Right ventricle myocardium superior (tissue), 1 donor: ENCODE results near the gene PSD2. TPM values are rescaled to one million over a fixed set of nuclear protein-coding genes. Genes with fewer than 3 reads are reported as not detected.

Experiments used
- ATAC-seq: fragments of 200-7000 bp; cut with Tn5 transposase; one replicate; pipeline ENCODE4 v1.9.1; 2020; ENCODE audit warnings: mild to moderate bottlenecking; ENCODE audit not compliant: poor library complexity
- DNase-seq: peaks from one replicate; pipeline ENCODE4 v3.0.0-alpha.2; 2020
- intact Hi-C: fragments of 100-400 bp; cut with DNase I; formaldehyde crosslinking; loops from one replicate; pipeline ENCODE4 v1.11.2; 2022
- total RNA-seq: library from RNA; stranded (reverse); fragmentation: NEBNext Ultra II Directional; extraction: Animal tissue kit (Norgen Biotek cat#: 25700); gene quantifications from one replicate; pipeline ENCODE4 v1.2.1, GENCODE V29; 2021
- donor health status: DM: no; HTN: yes; CAD: no; lungs with severe emphysema.

The PSD2 gene
- total RNA-seq, 1 donor from 2014 or later = not detected

DNA sequence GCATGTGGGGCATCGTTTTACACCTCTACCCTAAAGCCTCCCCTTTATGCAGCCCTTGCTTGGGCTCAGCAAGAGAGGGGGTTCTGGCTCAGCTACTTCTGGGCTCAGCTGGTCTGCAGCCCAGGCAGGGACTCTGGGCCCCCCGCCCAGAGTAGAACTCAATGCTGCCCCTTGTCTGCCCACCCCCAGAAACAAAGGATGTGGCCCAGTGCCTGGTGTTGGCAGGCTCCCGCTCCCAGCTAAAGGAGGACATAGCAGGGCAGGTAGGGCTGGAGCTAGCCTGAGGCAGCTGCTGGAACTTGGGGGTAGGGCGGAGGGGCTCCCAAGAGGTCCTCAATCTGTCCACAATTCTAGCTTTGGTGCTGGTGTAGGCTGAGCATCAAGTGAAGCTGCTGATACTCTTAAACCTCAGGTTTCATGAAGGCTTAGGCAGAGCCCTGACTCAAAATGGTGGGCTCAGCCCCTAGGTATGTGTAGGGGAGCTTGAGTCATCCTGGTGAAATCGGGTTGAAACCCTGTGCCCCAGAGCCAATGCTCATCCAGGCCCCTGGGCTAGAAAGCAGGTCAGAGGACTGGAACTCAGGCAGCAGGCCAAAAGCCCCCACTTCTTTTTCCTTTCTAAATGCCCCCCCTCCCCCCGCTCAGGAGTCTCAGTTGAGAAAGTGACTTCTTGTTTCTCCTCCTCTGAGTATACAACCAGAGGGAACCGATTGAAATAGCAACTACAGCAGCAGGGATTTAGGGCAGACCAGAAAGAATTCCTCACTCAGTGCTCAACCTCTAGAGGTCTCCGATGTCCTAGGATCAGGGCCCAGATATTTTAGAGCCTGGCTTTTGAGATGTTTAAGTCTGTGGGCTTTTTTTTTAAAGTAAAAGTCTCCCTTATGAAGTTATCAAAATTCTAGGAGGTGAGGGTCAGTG is 11.4 kb downstream of the PSD2 start:
- intact Hi-C loops = no loop called here
- DNase-seq = peak; percentile 13
- ATAC-seq = no peak

- intact Hi-C loops = no loop called here
- DNase-seq = peak; percentile 11
- ATAC-seq = no peak
Measured at GRCh38 chr5:139807647-139808030, 12.0 kb downstream of the PSD2 start.

DNA sequence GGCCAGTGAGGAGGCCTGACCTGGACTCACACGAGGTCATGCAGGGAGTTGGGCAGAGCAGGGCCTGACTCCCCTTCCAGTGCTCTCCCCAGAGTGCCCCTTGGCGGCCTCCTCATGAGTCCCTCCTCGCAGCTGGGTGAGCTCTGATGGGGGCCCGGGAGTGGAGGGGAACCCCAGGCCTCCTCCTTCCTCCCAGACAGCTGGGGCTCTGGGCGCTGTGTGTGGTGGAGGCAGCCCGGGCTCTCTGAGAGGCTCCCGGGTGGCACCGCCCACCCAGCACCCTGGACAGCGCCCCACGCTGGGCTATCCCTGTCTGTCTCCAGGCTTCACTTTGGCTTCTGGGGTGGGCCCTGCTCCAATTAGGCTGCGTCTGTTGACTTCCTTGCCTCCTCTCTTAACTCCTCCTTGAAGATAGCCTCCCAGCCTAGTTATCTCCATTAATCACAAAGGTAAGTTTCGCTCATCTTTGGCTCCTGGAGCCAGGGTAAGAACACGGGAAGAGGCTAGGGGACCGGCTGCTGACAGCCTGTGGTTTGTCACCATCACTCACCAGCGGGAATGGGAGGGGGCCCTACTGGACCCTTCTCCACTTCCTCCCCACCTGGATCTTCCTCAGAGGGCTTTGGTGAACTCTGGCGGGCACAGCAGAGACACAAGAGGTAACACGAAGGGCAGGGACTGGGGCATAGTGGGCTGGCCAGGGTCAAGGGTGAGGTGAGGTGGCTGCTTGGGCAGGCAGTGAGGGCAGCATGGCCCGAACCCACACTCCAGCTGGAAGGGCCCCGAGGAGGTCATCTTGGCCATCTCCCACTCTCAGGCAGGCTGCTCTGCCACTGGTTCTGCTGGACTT is 13.1 kb downstream of the PSD2 start:
- intact Hi-C loops = no loop called here
- ATAC-seq (no peak), DNase-seq (peak; percentile 51)

- DNase-seq (peak; percentile 22), ATAC-seq (no peak)
- intact Hi-C loops = no loop called here
Measured at GRCh38 chr5:139809331-139809810, 13.8 kb downstream of the PSD2 start.

- peak; percentile 27 for DNase-seq
- intact Hi-C loops = no loop called here
- no peak for ATAC-seq
Measured at GRCh38 chr5:139810341-139811273, 15.0 kb downstream of the PSD2 start.

DNA sequence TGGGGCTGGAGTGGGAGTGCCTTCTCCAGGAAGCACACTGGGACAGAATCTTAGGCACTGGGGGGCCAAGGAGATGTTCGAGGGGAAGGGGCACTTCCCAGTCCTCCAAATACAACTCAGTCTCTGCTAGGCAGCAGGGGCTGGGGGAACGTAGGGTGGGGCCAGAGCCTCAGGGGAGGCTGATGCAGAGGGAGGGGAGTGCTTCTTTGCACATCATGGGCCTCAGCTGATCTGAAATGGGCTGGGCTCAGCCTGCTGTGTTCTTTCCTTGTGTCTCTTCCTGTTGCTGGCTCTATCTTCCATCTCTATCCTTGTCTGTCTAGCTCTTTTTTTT is 15.6 kb downstream of the PSD2 start:
- intact Hi-C loops = no loop called here
- peak; percentile 4 for DNase-seq
- ATAC-seq = no peak

DNA sequence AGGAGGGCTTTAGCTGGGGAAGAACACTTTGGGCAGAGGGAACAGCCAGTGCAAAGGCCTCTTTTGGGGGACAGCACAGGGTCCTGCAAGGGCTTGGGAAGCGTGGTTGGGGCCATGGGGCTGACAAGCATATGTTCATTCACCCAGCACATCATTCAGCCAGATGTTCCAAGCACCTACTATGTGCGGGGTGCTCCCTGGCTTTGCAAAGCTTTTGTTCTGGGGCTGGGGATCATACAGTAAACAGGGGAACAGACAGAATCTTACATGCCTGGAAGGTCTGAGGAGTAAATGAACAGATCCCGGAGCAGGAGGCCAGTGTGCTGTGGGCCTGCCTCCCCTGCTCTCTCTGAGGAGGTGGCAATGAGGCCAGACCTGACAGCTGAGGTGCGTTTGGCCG is 16.7 kb downstream of the PSD2 start:
- intact Hi-C loops = no loop called here
- ATAC-seq (no peak), DNase-seq (peak; percentile 8)

DNA sequence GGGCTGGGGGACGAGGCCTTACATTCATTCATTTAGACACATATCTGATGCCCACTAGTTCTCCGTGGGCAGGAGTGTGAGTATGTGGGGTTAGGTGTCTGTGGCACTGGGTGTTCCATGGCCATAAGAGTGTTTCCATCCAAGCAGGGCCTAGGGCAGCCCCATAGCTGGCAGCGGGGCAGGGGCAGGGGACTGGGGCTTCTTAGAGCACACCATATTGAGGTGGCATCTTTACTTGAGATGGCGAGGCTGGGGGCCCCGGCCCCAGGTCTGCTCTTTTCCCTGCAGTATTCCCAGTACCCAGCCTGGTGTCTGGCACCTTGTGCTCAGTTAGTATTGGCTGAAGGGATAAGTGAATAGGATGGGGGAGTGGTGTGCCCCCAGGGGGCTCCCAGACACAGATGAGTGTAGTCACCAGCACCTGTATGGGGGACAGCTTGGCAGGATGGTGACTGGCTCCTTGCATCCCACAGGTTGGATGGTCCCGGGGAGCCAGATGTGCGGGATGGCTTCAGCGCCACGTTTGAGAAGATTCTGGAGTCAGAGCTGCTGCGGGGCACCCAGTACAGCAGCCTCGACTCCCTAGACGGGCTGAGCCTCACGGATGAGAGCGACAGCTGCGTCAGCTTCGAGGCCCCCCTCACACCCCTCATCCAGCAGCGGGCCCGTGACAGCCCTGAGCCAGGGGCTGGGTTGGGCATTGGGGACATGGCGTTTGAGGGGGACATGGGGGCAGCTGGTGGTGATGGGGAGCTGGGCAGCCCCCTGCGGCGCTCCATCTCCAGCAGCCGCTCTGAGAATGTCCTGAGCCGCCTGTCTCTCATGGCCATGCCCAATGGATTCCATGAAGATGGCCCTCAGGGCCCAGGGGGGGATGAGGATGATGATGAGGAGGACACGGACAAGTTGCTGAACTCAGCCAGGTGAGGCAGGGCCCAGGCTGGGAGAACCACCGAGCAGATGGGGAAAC is 17.5 kb downstream of the PSD2 start:
- ATAC-seq (no peak), DNase-seq (peak; percentile 22)
- intact Hi-C loops = no loop called here

- DNase-seq (peak; percentile 32), ATAC-seq (no peak)
- intact Hi-C loops = no loop called here
Measured at GRCh38 chr5:139814191-139814601, 18.6 kb downstream of the PSD2 start.

GRCh38 chr5:139814704-139815280 is 19.2 kb downstream of the PSD2 start:
- ATAC-seq (no peak), DNase-seq (peak; percentile 12)
- intact Hi-C loops = no loop called here

DNA sequence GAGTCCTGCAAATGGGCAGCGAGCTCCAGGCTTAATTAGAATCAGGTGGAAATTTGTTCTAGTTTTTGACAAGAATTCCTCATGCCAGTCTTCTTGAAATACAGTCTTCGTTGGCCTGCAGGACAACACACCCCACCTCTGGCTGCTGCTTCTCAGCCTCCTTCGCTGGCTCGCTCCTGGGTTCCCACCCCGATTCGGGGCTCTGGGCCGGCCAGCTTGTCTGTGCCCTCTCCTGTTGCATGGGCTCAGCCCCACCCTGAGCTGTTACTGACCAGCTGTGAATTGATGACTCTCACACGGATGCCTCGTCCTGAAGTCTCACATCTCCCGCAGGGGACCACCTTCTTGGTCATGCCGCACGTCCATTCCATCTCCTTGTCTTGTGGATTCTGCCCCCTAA is 21.0 kb downstream of the PSD2 start:
- ATAC-seq (no peak), DNase-seq (peak; percentile 36)
- intact Hi-C loops = no loop called here

- peak; percentile 10 for DNase-seq
- intact Hi-C loops = no loop called here
- ATAC-seq = no peak
Measured at GRCh38 chr5:139817362-139817761, 21.8 kb downstream of the PSD2 start.

- DNase-seq (no peak), ATAC-seq (no peak)
- intact Hi-C loops = no loop called here
Measured at GRCh38 chr5:139817970-139818369, 22.4 kb downstream of the PSD2 start.

- ATAC-seq (no peak), DNase-seq (peak; percentile 14)
- intact Hi-C loops = no loop called here
Measured at GRCh38 chr5:139820130-139820529, 24.5 kb downstream of the PSD2 start.

- ATAC-seq = no peak
- intact Hi-C loops = no loop called here
- peak; percentile 4 for DNase-seq
Measured at GRCh38 chr5:139820606-139821005, 25.0 kb downstream of the PSD2 start.

DNA sequence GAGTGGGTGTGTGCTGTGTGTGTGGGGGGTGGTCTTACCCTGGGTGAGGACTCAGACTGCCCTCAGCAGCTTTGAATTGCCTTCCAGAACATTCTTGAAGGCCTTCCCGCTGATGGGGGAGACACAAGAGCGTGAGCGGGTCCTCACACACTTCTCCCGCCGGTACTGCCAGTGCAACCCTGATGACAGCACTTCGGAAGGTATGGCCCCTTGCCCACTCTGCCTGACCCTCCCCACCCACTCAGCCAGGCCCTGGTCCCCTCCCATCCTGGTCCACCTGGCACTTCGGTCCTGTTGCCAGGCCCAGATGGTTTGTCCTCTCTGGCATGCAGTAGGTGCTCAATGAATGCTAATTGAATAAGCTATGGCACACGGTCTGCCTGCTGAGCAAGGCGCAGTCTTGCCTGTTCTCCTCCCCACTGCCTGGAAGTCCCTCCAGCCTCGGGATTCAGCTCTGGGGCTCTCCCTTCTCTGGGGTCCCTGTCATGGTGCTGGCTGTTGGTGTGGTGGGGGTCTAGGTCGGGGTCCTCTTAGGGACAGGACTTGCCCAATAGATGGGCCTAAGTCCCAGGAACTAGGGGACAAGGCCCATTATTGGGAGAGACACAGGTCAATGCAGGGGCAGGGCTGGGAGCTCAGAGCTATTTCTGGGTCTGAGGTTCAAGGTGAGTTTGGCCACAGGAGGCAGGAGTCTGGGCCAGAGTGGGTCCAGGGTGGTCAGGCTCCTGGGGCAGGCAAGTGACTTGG is 26.4 kb downstream of the PSD2 start:
- DNase-seq (peak; percentile 13), ATAC-seq (no peak)
- intact Hi-C loops = no loop called here
